Vagina (tissue), 2 donors: ENCODE data around the gene DLST.

ENCODE experiments used
- CTCF ChIP-seq, 3 experiments: fragments of 450-650 bp in 2 of 3; fragments of 200-600 bp in 1 of 3; sonication (generic) in 1 of 3; IDR thresholded peaks; one replicate each; pipeline ENCODE4 v1.5.1; 2017 to 2019; ENCODE audit warnings: antibody characterized with exemption in 3 of 3, mild to moderate bottlenecking in 2 of 3, moderate library complexity in 2 of 3
- POLR2A ChIP-seq, 2 donors: fragments of 450-650 bp; IDR thresholded peaks; one replicate each; pipeline ENCODE4 v1.6.1; 2017; ENCODE audit warnings: antibody characterized with exemption in 2 of 2, mild to moderate bottlenecking in 2 of 2, moderate library complexity in 2 of 2
- POLR2AphosphoS5 ChIP-seq, 2 donors: sonication (generic); formaldehyde crosslinking; IDR thresholded peaks; one replicate each; pipeline ENCODE4 v1.9.0; 2017; ENCODE audit warnings: antibody characterized with exemption in 2 of 2, mild to moderate bottlenecking in 2 of 2, low read depth in 1 of 2; ENCODE audit not compliant: insufficient read depth in 1 of 2

DNA sequence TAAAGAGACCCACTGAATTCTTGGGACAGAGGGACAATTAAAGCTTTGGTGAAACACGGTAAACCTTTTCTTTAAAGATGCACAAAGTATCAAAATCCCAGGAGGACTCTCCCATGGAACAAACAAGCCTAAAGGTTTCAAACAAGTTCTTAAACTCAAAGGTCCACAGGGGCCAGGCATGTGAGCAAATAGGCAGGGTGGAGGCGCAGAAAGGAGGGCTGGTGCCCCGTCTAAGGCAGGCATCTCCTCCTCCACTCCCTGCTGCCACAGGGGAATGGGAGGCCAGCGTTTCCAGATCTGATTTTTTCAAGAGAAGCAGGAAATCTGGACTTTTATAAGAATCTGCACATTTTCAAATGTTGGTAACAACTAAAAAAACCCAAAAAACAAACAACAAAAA lies 33.7 kb downstream of the DLST start:
- no peak for TF ChIP-seq CTCF (IDR thresholded peaks at IDR 0.05)
- no peak for TF ChIP-seq POLR2A (IDR thresholded peaks at IDR 0.05)
- TF ChIP-seq POLR2AphosphoS5 (IDR thresholded peaks at IDR 0.05; ENCODE audit: insufficient read depth in 1 of 2, low read depth in 1 of 2): no peak
